HG02938 (cell line): ENCODE results near the gene MGRN1.

Experiments
- ATAC-seq: cut with Tn5 transposase; IDR thresholded peaks from one replicate; pipeline ENCODE4 v1.9.1; 2021; ENCODE audit warnings: mild to moderate bottlenecking, moderate library complexity; ENCODE audit not compliant: unreplicated experiment

The MGRN1 gene

GRCh38 chr16:4684058-4684715, 59.6 kb downstream of the MGRN1 start:
- no peak for ATAC-seq

- no peak for ATAC-seq
Measured at GRCh38 chr16:4684763-4685162, 60.1 kb downstream of the MGRN1 start.

GRCh38 chr16:4685292-4685691, 60.7 kb downstream of the MGRN1 start:
- no peak for ATAC-seq

- no peak for ATAC-seq
Measured at GRCh38 chr16:4685776-4686496, 61.3 kb downstream of the MGRN1 start.

GRCh38 chr16:4686497-4687210, 62.0 kb downstream of the MGRN1 start:
- no peak for ATAC-seq

GRCh38 chr16:4687416-4687815, 62.8 kb downstream of the MGRN1 start:
- no peak for ATAC-seq

GRCh38 chr16:4687946-4688673, 63.5 kb downstream of the MGRN1 start:
- ATAC-seq, result no peak

GRCh38 chr16:4688674-4689045, 64.0 kb downstream of the MGRN1 start:
- no peak for ATAC-seq

GRCh38 chr16:4689091-4689671, 64.6 kb downstream of the MGRN1 start:
- ATAC-seq, result no peak

- ATAC-seq, result no peak
Measured at GRCh38 chr16:4689864-4690704, 65.5 kb downstream of the MGRN1 start.

- no peak for ATAC-seq
Measured at GRCh38 chr16:4690946-4691665, 66.5 kb downstream of the MGRN1 start.

- no peak for ATAC-seq
Measured at GRCh38 chr16:4691666-4692412, 67.2 kb downstream of the MGRN1 start.

- peak; percentile 20 for ATAC-seq
Measured at GRCh38 chr16:4692460-4693295, 68.1 kb downstream of the MGRN1 start.

- ATAC-seq, result peak; percentile 90
Measured at GRCh38 chr16:4693296-4693955, 68.8 kb downstream of the MGRN1 start, which contains the start of gene NUDT16L1. NUDT16L1 (plus strand) TSS chr16:4693562; CDS start chr16:4693727, 165 bp downstream.

- no peak for ATAC-seq
Measured at GRCh38 chr16:4693956-4694641, 69.5 kb downstream of the MGRN1 start.

- no peak for ATAC-seq
Measured at GRCh38 chr16:4694642-4695451, 70.2 kb downstream of the MGRN1 start.
